Chondrocyte (in vitro differentiated cells): ENCODE data around the gene ABLIM2. TPM values are rescaled to one million over a fixed set of nuclear protein-coding genes. Genes with fewer than 3 reads are reported as not detected.

Experiments used
- DNase-seq: peaks from one replicate; pipeline ENCODE4 v3.0.0; 2021; ENCODE audit warnings: mixed read lengths, low spot score
- H3K27ac Mint-ChIP-seq: one replicate; pipeline ENCODE4 v1.8.0; 2021; ENCODE audit warnings: mild to moderate bottlenecking, moderate library complexity, mixed read lengths; ENCODE audit not compliant: unreplicated experiment
- H3K27me3 Mint-ChIP-seq: 2 replicates; pipeline ENCODE4 v1.8.0; 2021; ENCODE audit warnings: low read depth, mixed read lengths
- H3K36me3 Mint-ChIP-seq: 2 replicates; pipeline ENCODE4 v1.8.0; 2021; ENCODE audit warnings: low read depth, mixed read lengths
- H3K4me1 Mint-ChIP-seq: 2 replicates; pipeline ENCODE4 v1.8.0; 2021; ENCODE audit warnings: low read depth, mild to moderate bottlenecking, mixed read lengths
- H3K4me3 Mint-ChIP-seq: one replicate; pipeline ENCODE4 v1.8.0; 2021; ENCODE audit warnings: mild to moderate bottlenecking, moderate library complexity, mixed read lengths; ENCODE audit not compliant: unreplicated experiment
- H3K9me3 Mint-ChIP-seq: 2 replicates; pipeline ENCODE4 v1.8.0; 2021; ENCODE audit warnings: low read depth, mixed read lengths
- CTCF ChIP-seq: fragments of 200-600 bp; sonication (generic); IDR thresholded peaks from 2 replicates; pipeline ENCODE4 v1.5.0; 2021; ENCODE audit warnings: antibody characterized with exemption, mild to moderate bottlenecking, moderate library complexity
- total RNA-seq: library from RNA; stranded (reverse); gene quantifications from 3 replicates; pipeline ENCODE4 v1.2.1, GENCODE V29; 2021

The ABLIM2 gene
- total RNA-seq, 1 donor from 2014 or later, result 0.47 TPM

- peaks cover 31% of the 10 kb centered on the region for H3K4me1 Mint-ChIP-seq
- no peak overlapping the region for H3K27ac Mint-ChIP-seq
Observed at GRCh38 chr4:8195431-8195830, 36.8 kb upstream of the ABLIM2 start.

GRCh38 chr4:8194306-8195242, 36.0 kb upstream of the ABLIM2 start:
- H3K9me3 Mint-ChIP-seq, result no peaks in the 10 kb centered on the region
- H3K4me1 Mint-ChIP-seq, result peaks cover 28% of the 10 kb centered on the region
- H3K27me3 Mint-ChIP-seq, result peaks cover 9% of the 10 kb centered on the region
- H3K36me3 Mint-ChIP-seq, result no peaks in the 10 kb centered on the region
- no peak for TF ChIP-seq CTCF
- no peak overlapping the region for H3K4me3 Mint-ChIP-seq
- H3K27ac Mint-ChIP-seq, result no peak overlapping the region
- DNase-seq, result no peak

More at GRCh38 chr4:8195431-8195830, 36.8 kb upstream of the ABLIM2 start:
- no peak for TF ChIP-seq CTCF
- DNase-seq, result no peak
- Mint-ChIP-seq H3K36me3 (no peaks in the 10 kb centered on the region), H3K9me3 (no peaks in the 10 kb centered on the region), H3K4me3 (no peak overlapping the region), H3K27me3 (peaks cover 9% of the 10 kb centered on the region)

GRCh38 chr4:8192748-8193738, 34.4 kb upstream of the ABLIM2 start:
- peak; percentile 69 for TF ChIP-seq CTCF
- H3K27me3 Mint-ChIP-seq, result peaks cover 9% of the 10 kb centered on the region
- no peak overlapping the region for H3K4me3 Mint-ChIP-seq
- no peak for DNase-seq
- no peaks in the 10 kb centered on the region for H3K36me3 Mint-ChIP-seq
- no peaks in the 10 kb centered on the region for H3K9me3 Mint-ChIP-seq
- H3K4me1 Mint-ChIP-seq, result peaks cover 17% of the 10 kb centered on the region
- H3K27ac Mint-ChIP-seq, result no peak overlapping the region

GRCh38 chr4:8191136-8191747, 32.6 kb upstream of the ABLIM2 start:
- no peaks in the 10 kb centered on the region for H3K36me3 Mint-ChIP-seq
- DNase-seq, result no peak
- H3K27me3 Mint-ChIP-seq, result peaks cover 9% of the 10 kb centered on the region
- H3K4me3 Mint-ChIP-seq, result no peak overlapping the region
- H3K27ac Mint-ChIP-seq, result peak overlapping the region; percentile 73
- H3K4me1 Mint-ChIP-seq, result peaks cover 20% of the 10 kb centered on the region
- TF ChIP-seq CTCF, result no peak
- H3K9me3 Mint-ChIP-seq, result no peaks in the 10 kb centered on the region
